ENCODE data around the gene UBASH3A.
"Not testable (repeated sequence)": the region's sequence is repeated elsewhere in the genome, so short reads cannot be mapped to it uniquely, and the experiment has no call there.

DNA sequence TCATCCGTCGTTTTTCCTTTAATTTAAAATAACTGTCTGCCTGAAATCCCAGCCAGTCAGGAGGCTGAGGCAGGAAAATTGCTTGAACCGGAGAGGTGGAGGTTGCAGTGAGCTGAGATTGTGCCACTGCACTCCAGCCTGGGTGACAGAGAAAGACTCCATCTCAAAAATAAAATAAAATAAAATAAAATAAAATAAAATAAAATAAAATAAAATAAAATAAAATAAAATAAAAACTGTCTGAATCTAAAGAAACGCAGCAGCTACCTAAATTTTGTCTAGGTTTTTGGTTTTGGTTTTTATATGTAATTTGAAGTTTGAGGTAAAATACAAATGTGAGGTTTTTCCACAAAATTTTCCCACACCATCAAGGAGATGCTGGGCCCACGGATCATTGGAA is 5.0 kb downstream of the UBASH3A start:
- TF ChIP-seq, protein P1, sequence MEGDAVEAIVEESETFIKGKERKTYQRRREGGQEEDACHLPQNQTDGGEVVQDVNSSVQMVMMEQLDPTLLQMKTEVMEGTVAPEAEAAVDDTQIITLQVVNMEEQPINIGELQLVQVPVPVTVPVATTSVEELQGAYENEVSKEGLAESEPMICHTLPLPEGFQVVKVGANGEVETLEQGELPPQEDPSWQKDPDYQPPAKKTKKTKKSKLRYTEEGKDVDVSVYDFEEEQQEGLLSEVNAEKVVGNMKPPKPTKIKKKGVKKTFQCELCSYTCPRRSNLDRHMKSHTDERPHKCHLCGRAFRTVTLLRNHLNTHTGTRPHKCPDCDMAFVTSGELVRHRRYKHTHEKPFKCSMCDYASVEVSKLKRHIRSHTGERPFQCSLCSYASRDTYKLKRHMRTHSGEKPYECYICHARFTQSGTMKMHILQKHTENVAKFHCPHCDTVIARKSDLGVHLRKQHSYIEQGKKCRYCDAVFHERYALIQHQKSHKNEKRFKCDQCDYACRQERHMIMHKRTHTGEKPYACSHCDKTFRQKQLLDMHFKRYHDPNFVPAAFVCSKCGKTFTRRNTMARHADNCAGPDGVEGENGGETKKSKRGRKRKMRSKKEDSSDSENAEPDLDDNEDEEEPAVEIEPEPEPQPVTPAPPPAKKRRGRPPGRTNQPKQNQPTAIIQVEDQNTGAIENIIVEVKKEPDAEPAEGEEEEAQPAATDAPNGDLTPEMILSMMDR (IDR thresholded peaks at IDR 0.05), result not testable (repeated sequence)
- TF ChIP-seq POLR2A (IDR thresholded peaks at IDR 0.05), result not testable (repeated sequence)
